ENCODE results near the gene TMEM256.

- TF ChIP-seq POLR2AphosphoS5 (IDR thresholded peaks at IDR 0.05) = peak in 1 of 2 donors; percentile 74
- TF ChIP-seq, protein P1, sequence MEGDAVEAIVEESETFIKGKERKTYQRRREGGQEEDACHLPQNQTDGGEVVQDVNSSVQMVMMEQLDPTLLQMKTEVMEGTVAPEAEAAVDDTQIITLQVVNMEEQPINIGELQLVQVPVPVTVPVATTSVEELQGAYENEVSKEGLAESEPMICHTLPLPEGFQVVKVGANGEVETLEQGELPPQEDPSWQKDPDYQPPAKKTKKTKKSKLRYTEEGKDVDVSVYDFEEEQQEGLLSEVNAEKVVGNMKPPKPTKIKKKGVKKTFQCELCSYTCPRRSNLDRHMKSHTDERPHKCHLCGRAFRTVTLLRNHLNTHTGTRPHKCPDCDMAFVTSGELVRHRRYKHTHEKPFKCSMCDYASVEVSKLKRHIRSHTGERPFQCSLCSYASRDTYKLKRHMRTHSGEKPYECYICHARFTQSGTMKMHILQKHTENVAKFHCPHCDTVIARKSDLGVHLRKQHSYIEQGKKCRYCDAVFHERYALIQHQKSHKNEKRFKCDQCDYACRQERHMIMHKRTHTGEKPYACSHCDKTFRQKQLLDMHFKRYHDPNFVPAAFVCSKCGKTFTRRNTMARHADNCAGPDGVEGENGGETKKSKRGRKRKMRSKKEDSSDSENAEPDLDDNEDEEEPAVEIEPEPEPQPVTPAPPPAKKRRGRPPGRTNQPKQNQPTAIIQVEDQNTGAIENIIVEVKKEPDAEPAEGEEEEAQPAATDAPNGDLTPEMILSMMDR (IDR thresholded peaks at IDR 0.05) = peak; percentile 83 to 93 (median 89)
Measured at GRCh38 chr17:7356072-7356549, 47.8 kb downstream of the TMEM256 start.
